Stimulated activated CD4-positive, alpha-beta T cell treated with anti-CD3 and anti-CD28 coated beads, TNF-alpha, amount 100 ng/mL, for 1 hour (primary cell): Measurements from ENCODE around the gene SEMA5B.

Experiments used
- DNase-seq, 3 donors: peaks; one replicate each; pipeline ENCODE4 v3.0.0-alpha.2; 2020; ENCODE audit warnings: low read depth in 3 of 3, low spot score in 1 of 3

Gene SEMA5B

GRCh38 chr3:122945230-122945629, 82.3 kb downstream of the SEMA5B start:
- no peak for DNase-seq

- DNase-seq = no peak
Measured at GRCh38 chr3:122944671-122945161, 82.8 kb downstream of the SEMA5B start.

DNA sequence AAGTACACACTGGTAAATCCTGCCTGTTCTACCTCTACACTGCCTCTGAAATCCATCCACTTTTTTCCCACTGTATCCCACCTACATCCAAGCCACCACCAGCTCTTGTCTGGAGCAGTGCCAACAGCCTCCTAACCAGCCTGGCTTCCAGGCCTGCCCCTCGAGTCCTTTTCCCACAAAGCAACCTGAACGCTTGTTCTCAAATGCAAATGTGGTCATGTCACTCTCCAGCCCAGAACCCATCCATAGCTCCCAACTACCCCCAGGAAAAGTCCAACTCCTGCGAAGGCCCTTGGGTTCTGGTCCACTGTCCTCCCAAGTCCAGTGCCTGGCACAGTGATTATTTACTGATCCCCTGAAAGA, 83.8 kb downstream of the SEMA5B start:
- no peak for DNase-seq

DNA sequence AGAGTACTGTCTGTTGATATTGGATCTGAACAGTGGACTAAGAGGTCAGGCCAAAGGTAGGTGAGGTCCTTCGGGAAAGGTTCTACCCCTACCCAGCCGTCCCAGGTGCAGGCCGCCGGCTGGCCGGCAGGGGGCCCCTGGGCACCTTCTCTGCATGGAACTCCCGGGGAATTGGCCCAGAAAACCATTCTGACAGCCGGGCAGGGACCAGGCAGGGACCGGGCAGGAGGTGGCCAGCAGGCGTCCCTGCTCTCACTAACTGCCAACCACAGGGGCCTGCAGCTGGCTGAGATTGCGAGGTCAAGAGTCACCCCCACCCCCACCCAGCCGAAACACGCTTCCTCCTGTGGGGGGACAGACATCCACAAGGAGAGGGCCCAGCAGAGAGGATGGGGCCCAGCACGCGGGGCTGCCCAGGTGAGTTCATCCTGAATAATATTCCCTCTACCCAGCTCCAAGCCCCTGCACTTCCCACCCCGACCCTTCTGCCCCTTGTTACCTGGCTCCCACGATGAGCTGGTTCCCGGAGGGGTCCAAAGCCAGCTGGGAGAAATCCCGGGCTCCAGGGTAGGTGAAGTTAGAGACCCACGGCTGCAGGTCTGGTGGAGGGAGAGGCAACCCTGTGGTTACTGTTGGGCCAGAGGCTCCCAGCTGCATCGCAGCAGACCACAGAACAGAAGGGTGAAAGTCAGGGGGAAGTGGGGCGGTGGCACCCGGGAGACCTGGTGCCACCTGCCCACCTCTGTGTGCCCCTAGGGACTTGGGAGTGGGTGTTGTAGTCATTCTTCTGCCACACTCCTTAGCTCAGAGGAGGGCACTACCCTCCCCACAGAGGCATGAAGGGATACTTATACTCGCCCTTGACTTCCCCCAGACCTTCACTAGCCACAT, 84.4 kb downstream of the SEMA5B start:
- no peak for DNase-seq

- no peak for DNase-seq
Measured at GRCh38 chr3:122942239-122942638, 85.3 kb downstream of the SEMA5B start.

- no peak for DNase-seq
Measured at GRCh38 chr3:122941228-122942206, 86.0 kb downstream of the SEMA5B start.

DNA sequence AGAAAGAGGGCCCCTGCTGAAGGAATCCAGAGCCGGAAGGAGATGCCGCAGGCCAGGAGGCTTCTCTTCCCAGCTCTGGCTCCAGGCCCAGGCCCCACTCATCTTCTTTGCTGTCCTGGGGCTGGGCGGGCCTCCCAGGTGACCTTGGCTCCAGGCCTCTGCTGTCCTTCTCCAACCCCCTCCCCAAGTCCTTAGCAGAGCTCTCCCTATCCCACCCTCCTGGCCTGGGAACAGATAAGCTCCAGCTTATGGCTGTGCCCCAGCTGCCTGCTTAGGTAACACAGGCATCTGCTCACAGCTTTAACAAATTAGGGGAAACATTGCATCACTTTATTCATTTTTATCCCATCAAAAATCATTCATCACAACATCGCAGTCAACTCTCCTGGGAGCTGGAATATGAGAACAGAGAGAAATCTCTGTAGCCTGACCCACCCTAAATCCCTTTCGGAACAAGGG, 86.9 kb downstream of the SEMA5B start:
- no peak for DNase-seq

DNA sequence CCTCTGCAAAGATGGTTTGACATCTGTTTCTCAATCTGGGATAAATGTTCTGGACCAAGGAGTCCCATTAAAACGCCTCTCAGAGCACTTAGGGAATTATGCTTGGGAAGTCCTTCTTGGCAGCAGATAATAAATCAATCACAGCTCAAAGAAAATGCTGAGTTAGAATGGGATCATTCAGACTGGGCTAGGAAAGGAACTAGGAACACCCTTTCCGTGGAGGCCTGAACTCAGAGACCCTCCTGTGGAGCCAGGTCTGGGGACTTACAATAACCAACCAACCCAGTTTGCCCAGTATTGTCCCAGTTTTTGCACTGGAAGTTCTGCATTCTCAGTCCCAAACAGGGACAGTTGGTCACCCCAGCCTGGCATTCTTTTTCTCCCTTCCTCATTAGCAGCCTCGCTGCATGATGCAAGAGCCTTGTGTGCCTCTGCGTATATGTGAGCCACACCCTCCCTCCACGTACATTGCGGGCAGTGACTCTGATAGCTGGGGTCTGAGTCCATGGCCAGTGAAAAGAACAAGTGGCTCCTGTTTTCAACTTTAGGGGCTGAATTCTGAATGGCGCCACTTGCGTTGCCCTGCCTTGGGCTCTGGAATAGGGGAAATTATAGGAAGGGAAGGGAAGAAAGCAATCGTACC, 88.7 kb downstream of the SEMA5B start:
- DNase-seq = no peak

DNA sequence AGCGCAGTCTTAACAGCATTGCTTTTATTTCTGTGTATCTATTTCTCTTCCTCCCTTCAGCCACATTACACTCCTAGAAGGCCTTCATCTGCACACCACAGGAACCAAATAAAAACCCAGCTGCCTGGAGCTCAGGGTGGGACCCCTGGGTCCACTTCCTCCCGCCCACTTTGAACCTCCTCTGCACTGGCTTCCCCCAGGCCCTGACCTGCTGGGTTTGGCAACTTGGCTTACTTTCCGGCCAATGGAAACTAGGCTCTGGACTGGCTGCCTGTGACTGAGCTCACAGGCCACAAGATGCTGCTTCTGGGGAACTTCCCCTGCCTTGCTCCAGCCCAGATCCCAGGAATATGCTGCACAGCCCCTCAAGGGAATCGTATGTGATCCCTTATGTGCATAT, 89.8 kb downstream of the SEMA5B start:
- no peak for DNase-seq

- DNase-seq = no peak
Measured at GRCh38 chr3:122936986-122937385, 90.6 kb downstream of the SEMA5B start.

DNA sequence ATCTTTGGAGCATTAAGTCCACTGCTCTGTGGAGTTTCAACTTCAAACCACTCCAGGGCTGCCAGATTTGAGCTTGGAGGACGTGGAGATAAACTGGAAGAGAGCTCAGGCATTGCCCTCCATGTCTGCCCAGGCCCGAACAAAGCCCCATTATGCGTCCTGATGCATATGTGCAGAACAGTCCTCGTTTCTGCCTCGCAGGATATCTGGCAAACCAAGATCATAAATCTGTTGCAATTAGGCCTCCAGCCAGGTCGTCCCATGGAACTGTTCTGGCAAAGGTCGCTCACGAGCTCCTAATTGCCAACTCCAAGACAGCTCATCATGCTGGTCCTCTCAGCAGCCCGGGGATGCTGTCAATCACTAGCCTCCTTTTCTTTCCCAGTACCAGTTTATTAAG, 91.2 kb downstream of the SEMA5B start:
- no peak for DNase-seq

DNA sequence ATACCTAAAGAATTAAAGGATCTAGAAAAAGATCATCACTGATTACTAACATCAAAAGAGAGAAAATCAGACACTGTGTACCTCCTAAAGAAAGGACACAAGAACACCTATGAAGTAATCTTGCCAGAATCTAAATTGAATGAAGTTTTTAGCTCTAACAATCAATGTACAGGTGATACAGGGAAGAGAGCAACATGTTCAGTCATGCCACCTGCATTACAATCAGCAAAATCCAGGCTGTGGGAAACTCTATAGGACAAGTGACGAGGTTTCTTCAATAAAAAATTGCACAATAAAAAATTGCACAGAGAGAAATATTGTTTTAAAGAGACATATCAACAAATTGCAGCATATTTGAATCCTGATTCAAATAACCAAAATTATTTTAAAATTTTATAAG, 93.3 kb downstream of the SEMA5B start:
- no peak for DNase-seq

- no peak for DNase-seq
Measured at GRCh38 chr3:122932251-122932967, 95.2 kb downstream of the SEMA5B start.

DNA sequence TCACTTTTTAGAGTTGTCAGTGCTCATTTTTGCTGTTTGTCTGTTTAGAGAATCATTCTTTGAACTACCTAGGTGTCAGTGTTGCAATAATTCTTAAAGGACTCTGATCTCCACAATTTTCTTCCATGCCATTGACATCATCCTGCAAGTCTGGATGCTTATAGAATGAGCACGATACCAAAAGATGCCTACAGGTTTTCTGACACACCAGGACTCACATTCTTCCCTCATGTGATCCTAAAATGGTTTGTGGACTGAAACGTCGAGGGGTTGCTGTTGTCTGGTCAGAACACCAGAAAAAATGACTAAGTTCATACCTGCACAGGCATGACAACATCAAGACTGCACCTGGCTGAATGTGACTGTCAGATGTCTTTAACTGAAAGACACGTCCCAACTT, 95.9 kb downstream of the SEMA5B start:
- no peak for DNase-seq

GRCh38 chr3:122930063-122930997, 97.2 kb downstream of the SEMA5B start:
- DNase-seq = no peak

DNA sequence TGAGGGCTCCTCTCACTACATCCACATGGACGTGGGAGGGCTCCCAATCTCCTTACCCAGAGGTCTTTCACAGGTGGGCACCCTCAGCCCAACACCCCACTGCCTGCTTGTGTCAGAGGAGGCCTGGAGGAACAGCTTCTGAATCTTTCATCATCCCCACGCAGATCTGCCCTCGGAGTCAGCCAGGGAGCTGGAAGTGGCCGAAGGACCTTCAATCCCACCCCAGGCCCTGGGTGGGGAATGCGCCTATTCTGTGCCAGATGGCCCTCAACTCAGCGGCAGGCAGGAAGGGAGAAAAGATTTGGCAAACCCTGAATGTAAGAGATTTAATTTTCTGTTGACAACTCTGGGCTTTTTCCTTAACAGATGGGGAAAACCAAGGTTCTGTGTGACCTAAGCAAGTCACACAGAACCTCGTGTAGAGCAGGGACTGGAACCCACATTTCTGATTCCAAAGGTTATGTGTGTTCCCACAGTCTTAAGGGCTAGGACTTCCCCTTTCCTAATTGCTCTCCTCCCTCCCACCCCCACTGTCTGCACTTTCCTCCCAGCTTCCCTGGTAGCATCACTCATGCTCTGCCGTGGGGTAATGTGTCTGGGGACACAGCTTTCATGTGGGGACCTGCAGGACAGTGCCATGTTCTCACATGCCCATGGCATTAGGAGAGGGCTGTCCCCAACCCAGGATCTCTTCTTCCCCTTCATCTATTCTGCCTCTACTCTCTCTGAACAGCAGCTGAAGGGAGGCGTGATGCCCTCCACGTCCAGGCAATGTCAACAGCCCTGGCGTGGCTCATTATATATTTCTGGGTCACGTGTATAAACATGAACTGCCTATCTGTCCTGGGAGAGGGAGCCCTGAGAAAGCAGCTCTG, 98.1 kb downstream of the SEMA5B start:
- no peak for DNase-seq

- no peak for DNase-seq
Measured at GRCh38 chr3:122928396-122929187, 99.0 kb downstream of the SEMA5B start.

GRCh38 chr3:122927726-122928125, 99.8 kb downstream of the SEMA5B start:
- DNase-seq = no peak
